ENCODE data around the gene KL. TPM values are rescaled to one million over a fixed set of nuclear protein-coding genes. Genes with fewer than 3 reads are reported as not detected.

KL gene
- total RNA-seq, 2 experiments from 2014 or later: not detected

- H3K27me3 ChIP-seq (ENCODE audit: control insufficient read depth in 1 of 2, insufficient read depth in 2 of 2, low read length in 2 of 2): no peaks in the 10 kb centered on the region
- no peaks in the 10 kb centered on the region for H3K36me3 Mint-ChIP-seq (ENCODE audit: low read depth)
- no peaks in the 10 kb centered on the region for H3K4me1 Mint-ChIP-seq (ENCODE audit: low read depth)
- CTCF ChIA-PET: no interaction called here
- no peak overlapping the region for H3K4me3 Mint-ChIP-seq
- ATAC-seq (ENCODE audit: poor library complexity) (no peak), DNase-seq (no peak)
- no peak for TF ChIP-seq CTCF (IDR thresholded peaks at IDR 0.05)
- H3K9me3 ChIP-seq (ENCODE audit: control insufficient read depth in 1 of 2, insufficient read depth in 1 of 2, low read length in 2 of 2): no peaks in the 10 kb centered on the region
- H3K36me3 ChIP-seq (ENCODE audit: insufficient read depth, low read length): no peaks in the 10 kb centered on the region
- H3K27ac Mint-ChIP-seq: no peak overlapping the region
- POLR2A ChIA-PET: no interaction called here
- no peak overlapping the region for H3K4me3 ChIP-seq (ENCODE audit: low read length)
- H3K27ac ChIP-seq (ENCODE audit: low read depth in 1 of 2, low read length in 2 of 2): no peak overlapping the region
- H3K9me3 Mint-ChIP-seq: no peaks in the 10 kb centered on the region
- H3K27me3 Mint-ChIP-seq: peaks cover 13% of the 10 kb centered on the region
- intact Hi-C loops (cut with DNase I, micrococcal nuclease): no loop called here
- no peaks in the 10 kb centered on the region for H3K4me1 ChIP-seq (ENCODE audit: insufficient read depth, low read length)
Observed at GRCh38 chr13:33092073-33092987, 76.1 kb downstream of the KL start.

- H3K9me3 ChIP-seq (ENCODE audit: control insufficient read depth in 1 of 2, insufficient read depth in 1 of 2, low read length in 2 of 2): peaks cover 0 to 5% of the 10 kb centered on the region in 2 experiments
- intact Hi-C loops (cut with DNase I, micrococcal nuclease): no loop called here
- ChIA-PET CTCF (no interaction called here), POLR2A (no interaction called here)
- H3K9me3 Mint-ChIP-seq: peaks cover 3% of the 10 kb centered on the region
- no peak overlapping the region for H3K4me3 ChIP-seq (ENCODE audit: low read length)
- TF ChIP-seq CTCF (IDR thresholded peaks at IDR 0.05): no peak
- no peak overlapping the region for H3K4me3 Mint-ChIP-seq
- no peaks in the 10 kb centered on the region for H3K4me1 ChIP-seq (ENCODE audit: insufficient read depth, low read length)
- peaks cover 0 to 6% of the 10 kb centered on the region in 2 experiments for H3K27me3 ChIP-seq (ENCODE audit: control insufficient read depth in 1 of 2, insufficient read depth in 2 of 2, low read length in 2 of 2)
- no peak for DNase-seq
- H3K27ac Mint-ChIP-seq: no peak overlapping the region
- H3K36me3 ChIP-seq (ENCODE audit: insufficient read depth, low read length): no peaks in the 10 kb centered on the region
- no peak for ATAC-seq (ENCODE audit: poor library complexity)
- no peak overlapping the region for H3K27ac ChIP-seq (ENCODE audit: low read depth in 1 of 2, low read length in 2 of 2)
- H3K27me3 Mint-ChIP-seq: peaks cover 14% of the 10 kb centered on the region
- no peaks in the 10 kb centered on the region for H3K36me3 Mint-ChIP-seq (ENCODE audit: low read depth)
- H3K4me1 Mint-ChIP-seq (ENCODE audit: low read depth): no peaks in the 10 kb centered on the region
Observed at GRCh38 chr13:33096886-33097605, 80.8 kb downstream of the KL start.

GRCh38 chr13:33099860-33100259 is 83.6 kb downstream of the KL start:
- H3K4me1 Mint-ChIP-seq (ENCODE audit: low read depth): no peaks in the 10 kb centered on the region

More at GRCh38 chr13:33099860-33100259, 83.6 kb downstream of the KL start:
- Histone ChIP-seq H3K27me3 (ENCODE audit: control insufficient read depth in 1 of 2, insufficient read depth in 2 of 2, low read length in 2 of 2) (peaks cover 0 to 6% of the 10 kb centered on the region in 2 experiments), H3K4me3 (ENCODE audit: low read length) (no peak overlapping the region), H3K27ac (ENCODE audit: low read depth in 1 of 2, low read length in 2 of 2) (no peak overlapping the region), H3K4me1 (ENCODE audit: insufficient read depth, low read length) (no peaks in the 10 kb centered on the region), H3K9me3 (ENCODE audit: control insufficient read depth in 1 of 2, insufficient read depth in 1 of 2, low read length in 2 of 2) (peaks cover 0 to 5% of the 10 kb centered on the region in 2 experiments), H3K36me3 (ENCODE audit: insufficient read depth, low read length) (no peaks in the 10 kb centered on the region)
- H3K27ac Mint-ChIP-seq: no peak overlapping the region
- peaks cover 3% of the 10 kb centered on the region for H3K9me3 Mint-ChIP-seq
- ChIA-PET POLR2A (no interaction called here), CTCF (no interaction called here)
- TF ChIP-seq CTCF (IDR thresholded peaks at IDR 0.05): no peak
- H3K36me3 Mint-ChIP-seq (ENCODE audit: low read depth): no peaks in the 10 kb centered on the region
- intact Hi-C loops (cut with DNase I, micrococcal nuclease): no loop called here
- peaks cover 23% of the 10 kb centered on the region for H3K27me3 Mint-ChIP-seq
- ATAC-seq (ENCODE audit: poor library complexity) (no peak), DNase-seq (no peak)
- no peak overlapping the region for H3K4me3 Mint-ChIP-seq
